ENCODE results near the gene TNIP1. TPM values are rescaled to one million over a fixed set of nuclear protein-coding genes. Genes with fewer than 3 reads are reported as not detected.
A peak's percentile ranks its signal among the peaks of the same experiment; 100 is the strongest.

TNIP1 gene
- total and polyA plus RNA-seq, 7 donors = 55.1 to 210 (median 73.1) TPM

GRCh38 chr5:151017897-151018296, 62.9 kb downstream of the TNIP1 start:
- Histone ChIP-seq H3K9me3 (no peaks in the 10 kb centered on the region), H3K27me3 (no peaks in the 10 kb centered on the region), H3K36me3 (no peaks in the 10 kb centered on the region), H3K4me3 (no peak overlapping the region), H3K4me1 (peaks cover 0 to 23% (median 13%) of the 10 kb centered on the region in 4 donors), H3K27ac (no peak overlapping the region)
- TF ChIP-seq POLR2AphosphoS5 (IDR thresholded peaks at IDR 0.05) = no peak
- TF ChIP-seq EP300 (IDR thresholded peaks at IDR 0.05) = no peak
- TF ChIP-seq, protein P1, sequence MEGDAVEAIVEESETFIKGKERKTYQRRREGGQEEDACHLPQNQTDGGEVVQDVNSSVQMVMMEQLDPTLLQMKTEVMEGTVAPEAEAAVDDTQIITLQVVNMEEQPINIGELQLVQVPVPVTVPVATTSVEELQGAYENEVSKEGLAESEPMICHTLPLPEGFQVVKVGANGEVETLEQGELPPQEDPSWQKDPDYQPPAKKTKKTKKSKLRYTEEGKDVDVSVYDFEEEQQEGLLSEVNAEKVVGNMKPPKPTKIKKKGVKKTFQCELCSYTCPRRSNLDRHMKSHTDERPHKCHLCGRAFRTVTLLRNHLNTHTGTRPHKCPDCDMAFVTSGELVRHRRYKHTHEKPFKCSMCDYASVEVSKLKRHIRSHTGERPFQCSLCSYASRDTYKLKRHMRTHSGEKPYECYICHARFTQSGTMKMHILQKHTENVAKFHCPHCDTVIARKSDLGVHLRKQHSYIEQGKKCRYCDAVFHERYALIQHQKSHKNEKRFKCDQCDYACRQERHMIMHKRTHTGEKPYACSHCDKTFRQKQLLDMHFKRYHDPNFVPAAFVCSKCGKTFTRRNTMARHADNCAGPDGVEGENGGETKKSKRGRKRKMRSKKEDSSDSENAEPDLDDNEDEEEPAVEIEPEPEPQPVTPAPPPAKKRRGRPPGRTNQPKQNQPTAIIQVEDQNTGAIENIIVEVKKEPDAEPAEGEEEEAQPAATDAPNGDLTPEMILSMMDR (IDR thresholded peaks at IDR 0.05) = no peak
- TF ChIP-seq POLR2A (IDR thresholded peaks at IDR 0.05) = no peak
- intact Hi-C loops (cut with DNase I) = no loop called here
- WGBS, 2 donors = 68 to 85% methylated on average over 2 of the region's 2 CpGs
- no peak for DNase-seq

DNA sequence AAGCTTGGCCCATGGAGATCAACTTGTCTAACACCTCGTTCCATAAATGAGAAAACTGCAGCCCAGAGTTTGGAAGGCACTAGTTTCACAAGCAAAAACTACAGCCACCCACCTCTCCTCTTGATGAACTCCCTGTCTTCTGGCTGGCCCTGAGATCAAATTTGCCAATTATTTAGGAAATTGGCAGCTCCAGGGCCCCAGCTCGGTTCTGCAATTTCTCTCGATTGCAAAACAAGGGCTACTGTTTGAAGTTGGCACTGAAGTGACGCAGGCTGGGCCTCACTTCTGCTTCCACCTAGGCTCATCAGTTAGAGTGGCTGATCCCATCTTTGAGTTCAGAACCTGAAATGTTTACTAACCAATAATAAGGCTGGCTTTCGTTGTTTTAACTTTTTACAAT, 64.1 kb downstream of the TNIP1 start:
- Histone ChIP-seq H3K27me3 (no peaks in the 10 kb centered on the region), H3K9me3 (no peaks in the 10 kb centered on the region), H3K4me1 (peaks cover 0 to 19% (median 9%) of the 10 kb centered on the region in 4 donors), H3K4me3 (no peak overlapping the region), H3K36me3 (no peaks in the 10 kb centered on the region), H3K27ac (peak overlapping the region; percentile 13 to 71 (median 44))
- 83 to 86% methylated on average over 5 of the region's 5 CpGs for WGBS, 2 donors
- TF ChIP-seq EP300 (IDR thresholded peaks at IDR 0.05) (no peak), POLR2AphosphoS5 (IDR thresholded peaks at IDR 0.05) (peak in 3 of 4 donors; percentile 23 to 60 (median 46)), POLR2A (IDR thresholded peaks at IDR 0.05) (no peak)
- TF ChIP-seq, protein P1 (IDR thresholded peaks at IDR 0.05) = no peak
- peak; percentile 87 for DNase-seq
- intact Hi-C loops (cut with DNase I) = no loop called here

- peak overlapping the region; percentile 6 to 71 (median 44) for H3K27ac ChIP-seq
- H3K4me1 ChIP-seq = peaks cover 0 to 19% (median 9%) of the 10 kb centered on the region in 4 donors
- intact Hi-C loops (cut with DNase I) = no loop called here
- DNase-seq = no peak
- TF ChIP-seq POLR2AphosphoS5 (IDR thresholded peaks at IDR 0.05) = no peak
- TF ChIP-seq, protein P1 (IDR thresholded peaks at IDR 0.05) = no peak
- TF ChIP-seq POLR2A (IDR thresholded peaks at IDR 0.05) = no peak
- TF ChIP-seq EP300 (IDR thresholded peaks at IDR 0.05) = no peak
- WGBS, 2 donors = 90 to 93% methylated on average over 7 of the region's 7 CpGs
- H3K36me3 ChIP-seq = no peaks in the 10 kb centered on the region
- H3K27me3 ChIP-seq = no peaks in the 10 kb centered on the region
- H3K4me3 ChIP-seq = no peak overlapping the region
- H3K9me3 ChIP-seq = no peaks in the 10 kb centered on the region
Measured at GRCh38 chr5:151015974-151016587, 64.8 kb downstream of the TNIP1 start.

DNA sequence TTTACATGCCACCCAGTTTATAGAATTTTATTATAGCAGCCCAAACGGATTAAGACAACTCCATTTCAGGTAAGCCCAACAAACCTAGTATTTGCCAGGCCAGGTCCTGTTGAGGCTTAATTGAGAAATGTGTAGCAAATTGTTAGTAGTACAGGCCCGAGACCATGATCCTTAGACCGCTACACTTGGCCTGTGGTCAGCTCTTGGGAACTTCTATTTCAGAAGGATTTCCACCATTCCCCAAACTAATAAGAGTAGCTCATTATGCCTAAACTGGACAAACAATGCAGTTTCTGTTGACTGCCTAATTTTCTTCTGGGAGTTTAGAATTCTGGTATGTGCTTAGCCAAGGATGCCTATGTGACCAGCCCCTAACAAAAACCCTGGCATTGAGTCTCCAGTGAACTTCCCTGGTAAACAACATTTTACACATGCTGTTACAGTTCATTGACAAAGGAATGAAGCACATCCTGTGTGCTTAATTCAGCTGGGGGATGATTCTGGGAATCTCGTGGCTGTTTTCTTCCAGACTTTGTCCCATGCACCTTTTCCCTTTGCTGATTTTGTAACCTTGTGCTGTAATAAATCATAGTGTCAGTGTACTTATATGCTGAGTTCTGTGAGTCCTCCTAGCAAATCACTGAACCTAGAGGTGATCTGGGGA, 66.0 kb downstream of the TNIP1 start:
- intact Hi-C loops (cut with DNase I) = no loop called here
- Histone ChIP-seq H3K27ac (peak overlapping the region; percentile 30 to 71 (median 44)), H3K4me3 (no peak overlapping the region), H3K27me3 (no peaks in the 10 kb centered on the region), H3K9me3 (no peaks in the 10 kb centered on the region), H3K36me3 (no peaks in the 10 kb centered on the region), H3K4me1 (peaks cover 0 to 13% (median 0%) of the 10 kb centered on the region in 4 donors)
- DNase-seq = no peak
- WGBS, 2 donors = 58 to 79% methylated on average over 4 of the region's 4 CpGs
- TF ChIP-seq, protein P1 (IDR thresholded peaks at IDR 0.05) = no peak
- peak in 2 of 4 donors; percentile 26 to 29 for TF ChIP-seq POLR2AphosphoS5 (IDR thresholded peaks at IDR 0.05)

Measured in sigmoid colon (tissue), 7 donors.